ENCODE results near the gene PHACTR4. TPM values are rescaled to one million over a fixed set of nuclear protein-coding genes. Genes with fewer than 3 reads are reported as not detected.

PHACTR4 gene
- total RNA-seq, 1 donor = 16.3 TPM

- no peak overlapping the region for H3K4me3 ChIP-seq (ENCODE audit: low read depth, low read length)
- no peak for DNase-seq (ENCODE audit: low read depth)
- no peak for TF ChIP-seq CTCF (IDR thresholded peaks at IDR 0.05; ENCODE audit: insufficient read depth, low read length)
Observed at GRCh38 chr1:28436211-28436769, 66.8 kb downstream of the PHACTR4 start.

GRCh38 chr1:28437264-28437923 is 67.9 kb downstream of the PHACTR4 start:
- DNase-seq (ENCODE audit: low read depth) = peak; percentile 77
- peak overlapping the region; percentile 6 for H3K4me3 ChIP-seq (ENCODE audit: low read depth, low read length)

GRCh38 chr1:28437924-28438699 is 68.6 kb downstream of the PHACTR4 start:
- peak; percentile 97 for DNase-seq (ENCODE audit: low read depth)
- H3K4me3 ChIP-seq (ENCODE audit: low read depth, low read length) = peak overlapping the region; percentile 49
- no peak for TF ChIP-seq CTCF (IDR thresholded peaks at IDR 0.05; ENCODE audit: insufficient read depth, low read length)

More at GRCh38 chr1:28437264-28437923, 67.9 kb downstream of the PHACTR4 start:
- no peak for TF ChIP-seq CTCF (IDR thresholded peaks at IDR 0.05; ENCODE audit: insufficient read depth, low read length)

GRCh38 chr1:28439320-28439719 is 69.8 kb downstream of the PHACTR4 start:
- no peak overlapping the region for H3K4me3 ChIP-seq (ENCODE audit: low read depth, low read length)
- no peak for TF ChIP-seq CTCF (IDR thresholded peaks at IDR 0.05; ENCODE audit: insufficient read depth, low read length)
- no peak for DNase-seq (ENCODE audit: low read depth)

GRCh38 chr1:28441674-28442073 is 72.1 kb downstream of the PHACTR4 start:
- TF ChIP-seq CTCF (IDR thresholded peaks at IDR 0.05; ENCODE audit: insufficient read depth, low read length) = no peak
- H3K4me3 ChIP-seq (ENCODE audit: low read depth, low read length) = no peak overlapping the region
- DNase-seq (ENCODE audit: low read depth) = no peak

GRCh38 chr1:28443550-28443949 is 74.0 kb downstream of the PHACTR4 start:
- TF ChIP-seq CTCF (IDR thresholded peaks at IDR 0.05; ENCODE audit: insufficient read depth, low read length) = no peak

More at GRCh38 chr1:28443550-28443949, 74.0 kb downstream of the PHACTR4 start:
- H3K4me3 ChIP-seq (ENCODE audit: low read depth, low read length) = no peak overlapping the region
- no peak for DNase-seq (ENCODE audit: low read depth)

Data from fibroblast of the aortic adventitia (primary cell).